Activated naive CD8-positive, alpha-beta T cell treated with anti-CD3 and anti-CD28 coated beads for 36 hours (primary cell): ENCODE results near the gene MRPS31. TPM values are rescaled to one million over a fixed set of nuclear protein-coding genes. Genes with fewer than 3 reads are reported as not detected.

Experiments used
- DNase-seq: peaks from one replicate; pipeline ENCODE4 v3.0.0; 2021
- H3K27ac Mint-ChIP-seq: one replicate; pipeline ENCODE4 v1.8.0; 2022; ENCODE audit warnings: mild to moderate bottlenecking, moderate library complexity, mixed read lengths
- H3K27me3 Mint-ChIP-seq: one replicate; pipeline ENCODE4 v1.8.0; 2022; ENCODE audit warnings: mild to moderate bottlenecking, mixed read lengths
- H3K36me3 Mint-ChIP-seq: one replicate; pipeline ENCODE4 v1.8.0; 2021; ENCODE audit warnings: mild to moderate bottlenecking, mixed read lengths
- H3K4me1 Mint-ChIP-seq: one replicate; pipeline ENCODE4 v1.8.0; 2021; ENCODE audit warnings: mixed read lengths
- H3K4me3 Mint-ChIP-seq: one replicate; pipeline ENCODE4 v1.8.0; 2022; ENCODE audit warnings: mild to moderate bottlenecking, moderate library complexity, mixed read lengths
- H3K9me3 Mint-ChIP-seq: one replicate; pipeline ENCODE4 v1.8.0; 2022; ENCODE audit warnings: mixed read lengths
- total RNA-seq, 2 experiments: library from RNA; stranded (reverse); gene quantifications; one replicate each; pipeline ENCODE4 v1.2.3, GENCODE V29; 2021

The MRPS31 gene
- total RNA-seq, 2 experiments from 2014 or later, result 40.9 to 43.8 TPM

- Mint-ChIP-seq H3K4me3 (no peak overlapping the region), H3K27me3 (no peaks in the 10 kb centered on the region), H3K4me1 (peaks cover 25% of the 10 kb centered on the region), H3K9me3 (no peaks in the 10 kb centered on the region), H3K27ac (no peak overlapping the region), H3K36me3 (no peaks in the 10 kb centered on the region)
- DNase-seq, result no peak
These were observed 8.9 kb upstream of the MRPS31 start for GRCh38 chr13:40779796-40780285.

- Mint-ChIP-seq H3K9me3 (no peaks in the 10 kb centered on the region), H3K27me3 (no peaks in the 10 kb centered on the region), H3K4me1 (peaks cover 26% of the 10 kb centered on the region), H3K4me3 (no peak overlapping the region), H3K27ac (peak overlapping the region; percentile 64), H3K36me3 (no peaks in the 10 kb centered on the region)
- no peak for DNase-seq
These were observed 8.1 kb upstream of the MRPS31 start for GRCh38 chr13:40779049-40779448.

GRCh38 chr13:40777809-40778175 is 6.8 kb upstream of the MRPS31 start:
- Mint-ChIP-seq H3K4me3 (no peak overlapping the region), H3K4me1 (peaks cover 28% of the 10 kb centered on the region), H3K27ac (peak overlapping the region; percentile 77), H3K9me3 (no peaks in the 10 kb centered on the region), H3K27me3 (no peaks in the 10 kb centered on the region), H3K36me3 (no peaks in the 10 kb centered on the region)
- DNase-seq, result no peak

DNA sequence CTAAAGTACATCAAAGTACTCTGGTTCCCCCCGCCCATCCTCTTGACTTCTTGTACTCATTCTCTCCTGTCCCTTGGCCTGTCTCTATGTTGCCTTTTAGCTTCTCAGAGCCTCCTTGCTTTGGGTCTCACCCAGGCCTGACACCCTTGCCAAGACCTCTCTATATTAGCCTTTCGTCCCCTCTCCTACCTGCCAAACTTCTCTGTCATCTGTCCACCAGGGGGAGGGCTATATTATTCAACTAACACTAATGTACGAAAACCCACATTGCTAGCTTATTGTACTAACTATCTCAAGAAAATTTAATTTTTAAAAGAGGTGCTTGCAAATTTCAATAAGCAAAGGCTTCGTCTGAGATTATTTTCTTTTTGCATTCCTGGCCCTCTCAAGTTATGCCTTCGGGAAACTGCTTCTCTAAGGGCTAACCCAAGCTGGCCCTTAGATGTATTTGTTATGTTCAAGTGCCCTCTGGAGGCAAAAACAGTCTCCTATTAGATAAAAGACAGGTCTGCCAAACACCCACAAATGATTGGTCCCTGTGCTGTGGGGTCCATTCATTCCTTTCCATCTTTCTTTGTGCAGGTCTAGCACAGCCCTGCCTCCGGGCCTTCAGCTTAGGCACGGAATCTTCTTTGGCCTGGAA is 6.3 kb upstream of the MRPS31 start:
- peaks cover 28% of the 10 kb centered on the region for H3K4me1 Mint-ChIP-seq

DNA sequence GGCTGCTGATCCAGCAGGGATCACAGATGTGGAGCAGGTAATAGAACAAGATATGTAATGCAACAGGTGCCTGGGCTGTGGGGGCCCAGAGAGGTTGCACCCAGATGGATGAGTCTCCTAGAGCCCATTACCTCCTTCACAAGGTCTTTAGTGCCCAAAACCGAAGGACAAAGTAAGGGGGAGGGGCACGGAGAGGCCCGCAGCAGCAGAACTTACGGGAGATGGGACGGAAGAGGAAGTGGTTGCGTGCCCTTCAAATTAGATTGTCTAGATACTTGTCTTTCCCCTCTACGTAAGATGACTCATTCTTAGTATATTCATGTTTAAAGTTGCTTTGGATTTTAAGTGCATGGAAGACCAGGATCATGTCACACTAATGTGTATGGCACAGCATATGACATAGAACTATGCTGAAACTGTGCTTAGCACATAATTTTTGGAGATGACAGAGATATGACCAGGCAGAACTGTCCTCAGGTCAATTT is 5.7 kb upstream of the MRPS31 start:
- H3K9me3 Mint-ChIP-seq, result no peaks in the 10 kb centered on the region
- peak; percentile 66 for DNase-seq
- peak overlapping the region; percentile 82 for H3K4me3 Mint-ChIP-seq
- peak overlapping the region; percentile 100 for H3K27ac Mint-ChIP-seq
- no peaks in the 10 kb centered on the region for H3K27me3 Mint-ChIP-seq
- peaks cover 28% of the 10 kb centered on the region for H3K4me1 Mint-ChIP-seq
- H3K36me3 Mint-ChIP-seq, result no peaks in the 10 kb centered on the region

More for the DNA sequence above, 6.3 kb upstream of the MRPS31 start:
- H3K4me3 Mint-ChIP-seq, result peak overlapping the region; percentile 82
- H3K36me3 Mint-ChIP-seq, result no peaks in the 10 kb centered on the region
- H3K27ac Mint-ChIP-seq, result peak overlapping the region; percentile 100
- DNase-seq, result peak; percentile 29
- no peaks in the 10 kb centered on the region for H3K27me3 Mint-ChIP-seq
- H3K9me3 Mint-ChIP-seq, result no peaks in the 10 kb centered on the region

- no peak for DNase-seq
- H3K27ac Mint-ChIP-seq, result peak overlapping the region; percentile 100
- no peaks in the 10 kb centered on the region for H3K9me3 Mint-ChIP-seq
- peaks cover 28% of the 10 kb centered on the region for H3K4me1 Mint-ChIP-seq
- H3K4me3 Mint-ChIP-seq, result peak overlapping the region; percentile 82
- H3K36me3 Mint-ChIP-seq, result no peaks in the 10 kb centered on the region
- H3K27me3 Mint-ChIP-seq, result no peaks in the 10 kb centered on the region
These were observed 5.2 kb upstream of the MRPS31 start for GRCh38 chr13:40776232-40776631.

- Mint-ChIP-seq H3K4me3 (no peak overlapping the region), H3K9me3 (no peaks in the 10 kb centered on the region), H3K27ac (no peak overlapping the region), H3K4me1 (peaks cover 34% of the 10 kb centered on the region), H3K36me3 (peaks cover 1% of the 10 kb centered on the region), H3K27me3 (no peaks in the 10 kb centered on the region)
- no peak for DNase-seq
These were observed 3.7 kb upstream of the MRPS31 start for GRCh38 chr13:40774672-40775071.

GRCh38 chr13:40772765-40773473 is 1.9 kb upstream of the MRPS31 start:
- Mint-ChIP-seq H3K4me1 (peaks cover 42% of the 10 kb centered on the region), H3K27ac (no peak overlapping the region)

DNA sequence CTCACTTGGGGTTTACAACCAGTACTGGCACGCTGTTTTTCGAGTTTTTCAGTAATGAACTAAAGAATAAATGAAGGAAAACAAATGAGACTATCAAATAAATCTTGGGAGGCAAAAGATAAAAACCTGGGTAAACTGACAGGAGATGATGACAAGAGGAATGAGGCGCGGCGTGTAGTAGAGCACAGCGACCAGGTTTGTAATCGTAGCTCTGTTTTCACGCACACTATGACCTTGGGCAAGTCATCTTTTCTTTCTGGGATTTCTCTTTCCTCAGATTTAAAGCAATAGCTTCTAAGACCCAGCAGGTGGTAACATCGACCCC is 419 bp downstream of the MRPS31 start:
- H3K36me3 Mint-ChIP-seq, result peaks cover 4% of the 10 kb centered on the region
- H3K4me1 Mint-ChIP-seq, result peaks cover 34% of the 10 kb centered on the region
- no peaks in the 10 kb centered on the region for H3K9me3 Mint-ChIP-seq
- H3K4me3 Mint-ChIP-seq, result peak overlapping the region; percentile 98
- H3K27me3 Mint-ChIP-seq, result no peaks in the 10 kb centered on the region
- H3K27ac Mint-ChIP-seq, result peak overlapping the region; percentile 97
- no peak for DNase-seq

More at GRCh38 chr13:40772765-40773473, 1.9 kb upstream of the MRPS31 start:
- Mint-ChIP-seq H3K4me3 (peak overlapping the region; percentile 43), H3K36me3 (peaks cover 1% of the 10 kb centered on the region), H3K27me3 (no peaks in the 10 kb centered on the region), H3K9me3 (no peaks in the 10 kb centered on the region)
- DNase-seq, result no peak

GRCh38 chr13:40769970-40770369 is 1.0 kb downstream of the MRPS31 start:
- no peaks in the 10 kb centered on the region for H3K9me3 Mint-ChIP-seq
- peak overlapping the region; percentile 98 for H3K4me3 Mint-ChIP-seq
- peak overlapping the region; percentile 97 for H3K27ac Mint-ChIP-seq
- DNase-seq, result no peak
- peaks cover 37% of the 10 kb centered on the region for H3K4me1 Mint-ChIP-seq
- no peaks in the 10 kb centered on the region for H3K27me3 Mint-ChIP-seq
- H3K36me3 Mint-ChIP-seq, result peaks cover 4% of the 10 kb centered on the region

DNA sequence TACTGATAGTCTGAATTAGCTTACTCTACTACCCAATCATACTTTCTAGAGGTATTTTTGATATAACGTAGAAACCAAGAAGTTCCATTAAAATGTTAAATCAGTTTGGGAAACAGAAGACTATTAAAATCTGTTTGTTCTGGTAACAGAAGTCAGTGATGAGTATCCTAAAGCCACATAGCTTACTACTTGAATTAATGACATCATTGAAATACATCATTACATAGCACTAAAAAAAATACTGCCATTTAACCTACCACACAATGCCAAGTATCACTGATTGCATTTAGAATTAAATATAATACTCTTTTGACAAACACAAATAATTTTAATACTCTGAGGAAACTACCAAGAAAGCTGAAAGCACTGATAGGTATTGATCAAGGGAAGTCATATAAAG is 5.4 kb downstream of the MRPS31 start:
- H3K9me3 Mint-ChIP-seq, result no peaks in the 10 kb centered on the region
- peaks cover 62% of the 10 kb centered on the region for H3K4me1 Mint-ChIP-seq
- no peaks in the 10 kb centered on the region for H3K27me3 Mint-ChIP-seq
- peaks cover 11% of the 10 kb centered on the region for H3K36me3 Mint-ChIP-seq
- H3K27ac Mint-ChIP-seq, result peak overlapping the region; percentile 66
- no peak for DNase-seq
- H3K4me3 Mint-ChIP-seq, result no peak overlapping the region

GRCh38 chr13:40764587-40765403 is 6.2 kb downstream of the MRPS31 start:
- Mint-ChIP-seq H3K27ac (peak overlapping the region; percentile 87), H3K4me1 (peaks cover 58% of the 10 kb centered on the region)
- DNase-seq, result peak; percentile 62

DNA sequence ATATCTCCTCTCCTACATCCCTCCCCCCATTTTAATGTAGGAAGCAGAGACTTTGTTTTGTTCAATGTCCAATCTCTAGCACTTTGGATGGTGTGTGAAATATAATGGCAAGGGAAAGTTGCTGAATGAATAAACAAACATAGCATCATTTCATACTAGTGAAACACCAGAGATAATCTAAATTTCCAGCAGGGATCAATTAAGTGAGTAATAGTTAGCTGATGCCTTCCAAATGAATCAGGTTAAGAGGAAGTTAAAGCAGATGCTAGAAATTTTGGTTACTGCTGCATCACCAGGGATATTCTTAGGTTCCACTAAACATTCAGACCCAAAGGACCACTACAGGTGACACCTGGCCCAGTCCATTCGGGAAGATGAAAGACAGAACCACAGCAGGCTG is 8.1 kb downstream of the MRPS31 start:
- Mint-ChIP-seq H3K4me3 (no peak overlapping the region), H3K4me1 (peaks cover 47% of the 10 kb centered on the region), H3K27me3 (no peaks in the 10 kb centered on the region), H3K27ac (no peak overlapping the region), H3K9me3 (no peaks in the 10 kb centered on the region), H3K36me3 (peaks cover 16% of the 10 kb centered on the region)
- no peak for DNase-seq

More at GRCh38 chr13:40764587-40765403, 6.2 kb downstream of the MRPS31 start:
- H3K9me3 Mint-ChIP-seq, result no peaks in the 10 kb centered on the region
- H3K27me3 Mint-ChIP-seq, result no peaks in the 10 kb centered on the region
- peaks cover 10% of the 10 kb centered on the region for H3K36me3 Mint-ChIP-seq
- H3K4me3 Mint-ChIP-seq, result peak overlapping the region; percentile 40

GRCh38 chr13:40758811-40759210 is 12.2 kb downstream of the MRPS31 start:
- peaks cover 32% of the 10 kb centered on the region for H3K4me1 Mint-ChIP-seq
- no peak overlapping the region for H3K27ac Mint-ChIP-seq
- H3K27me3 Mint-ChIP-seq, result no peaks in the 10 kb centered on the region
- H3K36me3 Mint-ChIP-seq, result peaks cover 17% of the 10 kb centered on the region
- no peak for DNase-seq
- no peak overlapping the region for H3K4me3 Mint-ChIP-seq
- no peaks in the 10 kb centered on the region for H3K9me3 Mint-ChIP-seq

DNA sequence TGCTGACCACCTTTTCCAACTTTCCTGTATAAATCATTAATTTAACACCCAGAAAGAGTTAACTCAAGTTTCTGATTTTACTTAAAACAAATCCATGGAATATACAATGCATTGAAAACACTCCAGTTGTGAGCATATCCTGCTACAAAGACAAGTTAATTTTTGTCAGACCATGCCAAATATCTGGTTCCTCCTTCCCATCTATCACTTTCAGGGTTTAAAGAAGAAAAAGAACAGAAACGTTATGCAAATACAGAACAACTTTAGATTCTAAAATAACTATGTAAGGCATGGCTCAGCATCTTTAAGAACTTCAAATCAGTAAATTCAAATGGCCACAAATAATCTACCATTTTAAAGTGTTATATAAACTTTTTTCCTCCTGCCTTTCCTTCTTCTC is 14.9 kb downstream of the MRPS31 start:
- no peak for DNase-seq
- H3K27me3 Mint-ChIP-seq, result no peaks in the 10 kb centered on the region
- H3K4me1 Mint-ChIP-seq, result peaks cover 17% of the 10 kb centered on the region
- no peaks in the 10 kb centered on the region for H3K9me3 Mint-ChIP-seq
- H3K36me3 Mint-ChIP-seq, result peaks cover 10% of the 10 kb centered on the region
- H3K27ac Mint-ChIP-seq, result no peak overlapping the region
- H3K4me3 Mint-ChIP-seq, result no peak overlapping the region
